ENCODE results near the gene DCST2. TPM values are rescaled to one million over a fixed set of nuclear protein-coding genes. Genes with fewer than 3 reads are reported as not detected.

DCST2 gene
- total and polyA plus RNA-seq, 9 of the 15 experiments (the other 6 are each of a cell fraction or from before 2014, with no cell fraction given) = 0.09 to 0.49 (median 0.11) TPM; not detected in 3

DNA sequence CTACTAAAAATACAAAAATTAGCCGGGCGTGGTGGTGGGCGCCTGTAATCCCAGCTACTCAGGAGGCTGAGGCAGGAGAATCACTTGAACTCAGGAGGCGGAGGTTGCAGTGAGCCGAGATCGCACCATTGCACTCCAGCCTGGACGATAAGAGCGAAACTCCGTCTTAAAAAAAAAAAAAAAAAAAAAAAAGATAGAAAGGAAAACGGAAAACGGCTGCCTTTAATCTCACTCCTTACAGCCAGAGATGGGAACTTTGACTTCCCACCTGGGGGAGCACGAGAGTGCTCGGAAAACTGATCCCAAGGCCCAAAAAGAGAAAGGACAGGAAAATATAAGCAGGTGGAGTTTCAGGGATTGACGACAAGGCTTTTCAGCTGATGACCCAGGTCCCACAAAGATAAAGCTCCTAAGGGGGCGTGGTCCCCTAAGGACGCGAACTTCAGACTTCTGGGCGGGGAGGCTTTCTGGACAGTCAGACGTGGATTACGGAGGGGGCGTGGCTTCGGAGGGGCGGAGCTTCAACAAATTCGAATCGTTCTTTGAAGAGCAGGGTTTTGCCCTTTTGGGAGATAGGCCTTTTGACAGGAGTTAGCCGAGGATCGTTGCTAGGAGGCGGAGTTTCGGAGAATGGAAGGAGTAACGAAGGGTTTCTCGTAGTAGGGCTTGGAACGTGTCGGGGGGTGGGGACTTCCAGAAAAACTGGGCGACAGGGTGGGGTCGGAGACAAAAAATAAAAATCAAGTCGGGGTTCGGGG is 60.1 kb downstream of the DCST2 start (continued):
- TF ChIP-seq TAF1 (IDR thresholded peaks at IDR 0.05; ENCODE audit: control insufficient read depth, extremely low read depth, insufficient read depth, low read length, severe bottlenecking) (peak; percentile 72), ATF7 (IDR thresholded peaks at IDR 0.05) (peak; percentile 65), KDM5B (IDR thresholded peaks at IDR 0.05; ENCODE audit: insufficient replicate concordance, low read depth, low read length) (peak; percentile 27), ZNF431 (CRISPR knock-in tag; IDR thresholded peaks at IDR 0.05) (no peak), ZNF764 (CRISPR knock-in tag; IDR thresholded peaks at IDR 0.05; ENCODE audit: low read depth) (no peak), OTX1 (CRISPR knock-in tag; IDR thresholded peaks at IDR 0.05) (peak; percentile 6; the same call in 1 of the 2 replicates), ARHGAP35 (IDR thresholded peaks at IDR 0.05; ENCODE audit: partially characterized antibody) (no peak), ZNF766 (CRISPR knock-in tag; conservative IDR thresholded peaks at IDR 0.05) (0 out of 2 replicates have a peak, but pooled peaks have one; percentile 41), HMGN3 (IDR thresholded peaks at IDR 0.05; ENCODE audit: borderline replicate concordance, extremely low read depth, insufficient read length, low read depth, low read length) (peak; percentile 34), TCF3 (CRISPR knock-in tag; IDR thresholded peaks at IDR 0.05) (peak; percentile 49; the same call in 1 of the 2 replicates), HDAC6 (IDR thresholded peaks at IDR 0.05; ENCODE audit: low read depth, low read length) (no peak)
- TF ChIP-seq, protein P1, sequence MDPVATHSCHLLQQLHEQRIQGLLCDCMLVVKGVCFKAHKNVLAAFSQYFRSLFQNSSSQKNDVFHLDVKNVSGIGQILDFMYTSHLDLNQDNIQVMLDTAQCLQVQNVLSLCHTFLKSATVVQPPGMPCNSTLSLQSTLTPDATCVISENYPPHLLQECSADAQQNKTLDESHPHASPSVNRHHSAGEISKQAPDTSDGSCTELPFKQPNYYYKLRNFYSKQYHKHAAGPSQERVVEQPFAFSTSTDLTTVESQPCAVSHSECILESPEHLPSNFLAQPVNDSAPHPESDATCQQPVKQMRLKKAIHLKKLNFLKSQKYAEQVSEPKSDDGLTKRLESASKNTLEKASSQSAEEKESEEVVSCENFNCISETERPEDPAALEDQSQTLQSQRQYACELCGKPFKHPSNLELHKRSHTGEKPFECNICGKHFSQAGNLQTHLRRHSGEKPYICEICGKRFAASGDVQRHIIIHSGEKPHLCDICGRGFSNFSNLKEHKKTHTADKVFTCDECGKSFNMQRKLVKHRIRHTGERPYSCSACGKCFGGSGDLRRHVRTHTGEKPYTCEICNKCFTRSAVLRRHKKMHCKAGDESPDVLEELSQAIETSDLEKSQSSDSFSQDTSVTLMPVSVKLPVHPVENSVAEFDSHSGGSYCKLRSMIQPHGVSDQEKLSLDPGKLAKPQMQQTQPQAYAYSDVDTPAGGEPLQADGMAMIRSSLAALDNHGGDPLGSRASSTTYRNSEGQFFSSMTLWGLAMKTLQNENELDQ (CRISPR knock-in tag; IDR thresholded peaks at IDR 0.05; ENCODE audit: borderline replicate concordance) = no peak
- TF ChIP-seq, protein P2, sequence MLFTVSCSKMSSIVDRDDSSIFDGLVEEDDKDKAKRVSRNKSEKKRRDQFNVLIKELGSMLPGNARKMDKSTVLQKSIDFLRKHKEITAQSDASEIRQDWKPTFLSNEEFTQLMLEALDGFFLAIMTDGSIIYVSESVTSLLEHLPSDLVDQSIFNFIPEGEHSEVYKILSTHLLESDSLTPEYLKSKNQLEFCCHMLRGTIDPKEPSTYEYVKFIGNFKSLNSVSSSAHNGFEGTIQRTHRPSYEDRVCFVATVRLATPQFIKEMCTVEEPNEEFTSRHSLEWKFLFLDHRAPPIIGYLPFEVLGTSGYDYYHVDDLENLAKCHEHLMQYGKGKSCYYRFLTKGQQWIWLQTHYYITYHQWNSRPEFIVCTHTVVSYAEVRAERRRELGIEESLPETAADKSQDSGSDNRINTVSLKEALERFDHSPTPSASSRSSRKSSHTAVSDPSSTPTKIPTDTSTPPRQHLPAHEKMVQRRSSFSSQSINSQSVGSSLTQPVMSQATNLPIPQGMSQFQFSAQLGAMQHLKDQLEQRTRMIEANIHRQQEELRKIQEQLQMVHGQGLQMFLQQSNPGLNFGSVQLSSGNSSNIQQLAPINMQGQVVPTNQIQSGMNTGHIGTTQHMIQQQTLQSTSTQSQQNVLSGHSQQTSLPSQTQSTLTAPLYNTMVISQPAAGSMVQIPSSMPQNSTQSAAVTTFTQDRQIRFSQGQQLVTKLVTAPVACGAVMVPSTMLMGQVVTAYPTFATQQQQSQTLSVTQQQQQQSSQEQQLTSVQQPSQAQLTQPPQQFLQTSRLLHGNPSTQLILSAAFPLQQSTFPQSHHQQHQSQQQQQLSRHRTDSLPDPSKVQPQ (CRISPR knock-in tag; IDR thresholded peaks at IDR 0.05; ENCODE audit: borderline replicate concordance) = no peak

All from K562 (cell line).